Keratinocyte (primary cell): ENCODE data around the gene SLC2A4RG. TPM values are rescaled to one million over a fixed set of nuclear protein-coding genes. Genes with fewer than 3 reads are reported as not detected.

ENCODE experiments used
- DNase-seq: peaks from one replicate; pipeline ENCODE4 v3.0.0-alpha.2; 2011; ENCODE audit warnings: low read depth, missing footprints, low spot score
- FAIRE-seq: peaks from 2 replicates; lab custom pipeline; 2011; peaks lifted over from hg19 to GRCh38; lab: Jason Lieb, UNC
- H2AFZ ChIP-seq: 2 replicates; pipeline ENCODE4 v1.6.0; 2012; ENCODE audit warnings: low read length, control low read depth, inconsistent platforms; ENCODE audit not compliant: control insufficient read depth
- H3K27ac ChIP-seq: 2 replicates; pipeline ENCODE4 v1.5.1; 2011; ENCODE audit warnings: low read length; ENCODE audit not compliant: control insufficient read depth, insufficient read depth
- H3K27me3 ChIP-seq: 3 replicates; pipeline ENCODE4 v1.6.0; 2011; ENCODE audit warnings: low read length; ENCODE audit not compliant: control insufficient read depth, insufficient read depth; ENCODE audit errors: extremely low read depth
- H3K36me3 ChIP-seq, 2 experiments: 2 replicates in 1 of 2; 3 replicates in 1 of 2; pipeline ENCODE4 v1.5.1; 2011; ENCODE audit warnings: low read length in 2 of 2, mild to moderate bottlenecking in 1 of 2; ENCODE audit not compliant: control insufficient read depth in 2 of 2, insufficient read depth in 2 of 2; ENCODE audit errors: extremely low read depth in 1 of 2
- H3K4me1 ChIP-seq: 3 replicates; pipeline ENCODE4 v1.5.1; 2011; ENCODE audit warnings: low read length; ENCODE audit not compliant: control insufficient read depth, insufficient read depth; ENCODE audit errors: extremely low read depth
- H3K4me2 ChIP-seq: 3 replicates; pipeline ENCODE4 v1.6.0; 2011; ENCODE audit warnings: low read depth, low read length; ENCODE audit not compliant: control insufficient read depth, insufficient read depth; ENCODE audit errors: extremely low read depth
- H3K4me3 ChIP-seq, 3 experiments: fragments of 200-600 bp in 1 of 3; sonication (generic) in 1 of 3; 2 replicates in 2 of 3; 3 replicates in 1 of 3; pipeline ENCODE4 v1.5.1; 2011 to 2016; ENCODE audit warnings: low read length in 3 of 3, mild to moderate bottlenecking in 3 of 3, control low read depth in 2 of 3, inconsistent platforms in 1 of 3, low read depth in 1 of 3, mixed read lengths in 1 of 3, mixed run types in 1 of 3, moderate library complexity in 1 of 3; ENCODE audit not compliant: control insufficient read depth in 2 of 3, insufficient read depth in 2 of 3; ENCODE audit errors: extremely low read depth in 1 of 3
- H3K79me2 ChIP-seq: 2 replicates; pipeline ENCODE4 v1.6.0; 2012; ENCODE audit warnings: low read length; ENCODE audit not compliant: control insufficient read depth, insufficient read depth
- H3K9ac ChIP-seq: 3 replicates; pipeline ENCODE4 v1.6.0; 2011; ENCODE audit warnings: low read length; ENCODE audit not compliant: control insufficient read depth, insufficient read depth; ENCODE audit errors: extremely low read depth
- H3K9me1 ChIP-seq: 3 replicates; pipeline ENCODE4 v1.6.0; 2011; ENCODE audit warnings: low read length; ENCODE audit not compliant: control insufficient read depth, insufficient read depth; ENCODE audit errors: extremely low read depth
- H3K9me3 ChIP-seq: 2 replicates; pipeline ENCODE4 v1.5.1; 2012; ENCODE audit warnings: low read depth, low read length; ENCODE audit not compliant: control insufficient read depth
- H4K20me1 ChIP-seq: 3 replicates; pipeline ENCODE4 v1.6.0; 2011; ENCODE audit warnings: low read length; ENCODE audit not compliant: control insufficient read depth, insufficient read depth; ENCODE audit errors: extremely low read depth
- CTCF ChIP-seq, 3 experiments: IDR thresholded peaks in 1 of 3; conservative IDR thresholded peaks in 1 of 3; optimal IDR thresholded peaks in 1 of 3; 2 replicates in 2 of 3; 3 replicates in 1 of 3; pipeline versions ENCODE3 to v1.5.1; 2011; ENCODE audit warnings: low read length in 3 of 3, mild to moderate bottlenecking in 3 of 3, moderate library complexity in 2 of 3, control low read depth in 1 of 3, inconsistent platforms in 1 of 3; ENCODE audit not compliant: insufficient read depth in 2 of 3; ENCODE audit errors: extremely low read depth in 1 of 3
- EZH2 ChIP-seq: IDR thresholded peaks from one replicate; pipeline ENCODE4 v1.6.1; 2012; ENCODE audit warnings: inconsistent platforms, mild to moderate bottlenecking, low read length, moderate library complexity
- dilution Hi-C: fragments of 300-500 bp; cut with MboI; formaldehyde crosslinking; loops from one replicate; pipeline ENCODE4 v1.7.0; 2020; ENCODE audit warnings: low sequenced_read_pairs; ENCODE audit not compliant: extremely low pct_ligation_motif_present
- polyA plus RNA-seq, 5 experiments: library from polyadenylated mRNA; depleted of rRNA in 3 of 5; stranded (reverse) in 3 of 5; stranded (forward) in 1 of 5; unstranded in 1 of 5; fragments of >200 nt; gene quantifications; 1 replicate in 1 of 5; 2 replicates in 3 of 5; 3 replicates in 1 of 5; pipeline versions ENCODE4 v1.2.1 to v1.2.3, GENCODE V29; 2011 to 2012; ENCODE audit warnings: missing spikeins in 2 of 5, low read depth in 1 of 5, low replicate concordance in 1 of 5

The SLC2A4RG gene
- polyA plus RNA-seq, 1 donor (not counting 4 experiments of a cell fraction or from before 2014, with no cell fraction given): 23.5 TPM

GRCh38 chr20:63790572-63791168 lies 51.1 kb downstream of the SLC2A4RG start:
- Histone ChIP-seq H3K9me1 (no peaks in the 10 kb centered on the region), H3K9me3 (no peaks in the 10 kb centered on the region), H3K4me3 (no peak overlapping the region), H3K9ac (no peak overlapping the region), H2AFZ (no peak overlapping the region), H3K4me2 (no peak overlapping the region), H3K79me2 (no peaks in the 10 kb centered on the region), H4K20me1 (no peaks in the 10 kb centered on the region), H3K27me3 (peaks cover 9% of the 10 kb centered on the region), H3K27ac (no peak overlapping the region), H3K4me1 (no peaks in the 10 kb centered on the region), H3K36me3 (no peaks in the 10 kb centered on the region)
- no peak for DNase-seq
- no peak for FAIRE-seq
- TF ChIP-seq CTCF (optimal IDR thresholded peaks at IDR 0.05 in 1 of 3, IDR thresholded peaks at IDR 0.05 in 1 of 3, conservative IDR thresholded peaks at IDR 0.05 in 1 of 3; ENCODE audit: extremely low read depth in 1 of 3, insufficient read depth in 2 of 3, low read length in 3 of 3): no peak
- TF ChIP-seq EZH2: no peak
- dilution Hi-C loops: no loop called here

- Histone ChIP-seq H3K9me1 (no peaks in the 10 kb centered on the region), H3K4me2 (no peak overlapping the region), H3K4me3 (no peak overlapping the region), H3K4me1 (no peaks in the 10 kb centered on the region), H3K9ac (no peak overlapping the region), H3K27me3 (peaks cover 10% of the 10 kb centered on the region), H4K20me1 (no peaks in the 10 kb centered on the region), H3K79me2 (no peaks in the 10 kb centered on the region), H2AFZ (no peak overlapping the region), H3K27ac (no peak overlapping the region), H3K36me3 (no peaks in the 10 kb centered on the region), H3K9me3 (no peaks in the 10 kb centered on the region)
- no peak for DNase-seq
- TF ChIP-seq CTCF (optimal IDR thresholded peaks at IDR 0.05 in 1 of 3, IDR thresholded peaks at IDR 0.05 in 1 of 3, conservative IDR thresholded peaks at IDR 0.05 in 1 of 3; ENCODE audit: extremely low read depth in 1 of 3, insufficient read depth in 2 of 3, low read length in 3 of 3) (no peak), EZH2 (no peak)
- dilution Hi-C loops: no loop called here
- no peak for FAIRE-seq
Measured at GRCh38 chr20:63791497-63792156, 52.1 kb downstream of the SLC2A4RG start.
